Psoas muscle (tissue), 8 donors: Measurements from ENCODE around the gene RPUSD4. TPM values are rescaled to one million over a fixed set of nuclear protein-coding genes. Genes with fewer than 3 reads are reported as not detected.

ENCODE experiments used
- ATAC-seq, 4 donors: fragments of 200-7000 bp; cut with Tn5 transposase; one replicate each; pipeline ENCODE4 v1.9.1; 2020; ENCODE audit warnings: moderate library complexity in 3 of 4, mild to moderate bottlenecking in 2 of 4
- DNase-seq, 2 donors: peaks; one replicate each; pipeline ENCODE4 v3.0.0-alpha.2; 2020
- H3K27ac ChIP-seq: fragments of 200-600 bp; one replicate; pipeline ENCODE4 v1.8.0; 2022
- H3K27me3 ChIP-seq, 3 donors: fragments of 200-600 bp in 1 of 3; one replicate each; pipeline versions ENCODE4 v1.6.1 to v1.8.0; 2013 to 2022; ENCODE audit warnings: low read length in 2 of 3, mild to moderate bottlenecking in 2 of 3, moderate library complexity in 1 of 3; ENCODE audit not compliant: insufficient read depth in 3 of 3
- H3K36me3 ChIP-seq, 2 donors: fragments of 200-600 bp in 1 of 2; one replicate each; pipeline versions ENCODE4 v1.6.1 to v1.8.0; 2013 to 2022; ENCODE audit warnings: low read depth in 1 of 2, mild to moderate bottlenecking in 1 of 2, moderate library complexity in 1 of 2; ENCODE audit not compliant: insufficient read depth in 1 of 2
- H3K4me1 ChIP-seq: fragments of 200-600 bp; one replicate; pipeline ENCODE4 v1.8.0; 2022
- H3K4me3 ChIP-seq: fragments of 200-600 bp; one replicate; pipeline ENCODE4 v1.8.0; 2022; ENCODE audit warnings: mild to moderate bottlenecking
- H3K9me3 ChIP-seq: fragments of 200-600 bp; one replicate; pipeline ENCODE4 v1.8.0; 2022
- CTCF ChIP-seq: fragments of 200-600 bp; IDR thresholded peaks from one replicate; pipeline ENCODE4 v1.8.0; 2022; ENCODE audit warnings: antibody characterized with exemption
- WGBS, 3 donors: extraction: QIAGEN DNeasy Blood & Tissue Kit; methylation state at CpG; one replicate each; pipeline versions ENCODE4 v1.1.6 to v1.1.7; 2013; 5-methylcytosine and 5-hydroxymethylcytosine counted together
- intact Hi-C, 2 donors: fragments of 100-400 bp; cut with DNase I; formaldehyde crosslinking; loops; one replicate each; pipeline versions ENCODE4 v1.11.0 to v1.14.2; 2022
- polyA plus RNA-seq, 3 donors: library from polyadenylated mRNA; stranded (reverse); fragments of 200-250 nt; gene quantifications; one replicate each; pipeline ENCODE4 v1.2.3, GENCODE V29; 2013
- total RNA-seq, 4 donors: library from RNA; stranded (reverse); fragmentation: NEBNext Ultra II Directional in 2 of 4; extraction: Animal tissue kit (Norgen Biotek cat#: 25700) in 2 of 4; gene quantifications; one replicate each; pipeline versions ENCODE4 v1.2.1 to v1.2.4, GENCODE V29; 2021 to 2023
- donor health status: healthy with polysubstance abuse.
- donor health status: DM: no; HTN: no; CAD: no; lungs with moderate emphysema.
- donor health status: Bipolar disorder and iron deficiency.
- donor health status: healthy.
- donor health status: DM: yes; HTN: yes; CAD: no.
- donor health status: DM: no; HTN: no; CAD: no.
- donor health status: DM: no; HTN: no; CAD: no.
- donor health status: DM: yes; HTN: yes; CAD: no.

RPUSD4 gene
- total and polyA plus RNA-seq, 7 donors = 61.6 to 139 (median 86.7) TPM

- DNase-seq = no peak
- 85 to 96% (median 92%) methylated on average over 16 of the region's 16 CpGs for whole genome bisulfite sequencing, 3 donors
- intact Hi-C loops = loop anchor here (5.0 kb wide), 3 partner anchors 81 to 251 kb away; partner anchors contain the start of gene CDON (in 1 of the 2)
- Histone ChIP-seq H3K4me1 (peaks cover 45% of the 10 kb centered on the region), H3K9me3 (no peaks in the 10 kb centered on the region), H3K27me3 (no peaks in the 10 kb centered on the region), H3K4me3 (no peak overlapping the region), H3K36me3 (peaks cover 0 to 53% of the 10 kb centered on the region in 2 donors), H3K27ac (peak overlapping the region; percentile 25)
- TF ChIP-seq CTCF = no peak
- ATAC-seq = no peak
These were observed 18.4 kb downstream of the RPUSD4 start for GRCh38 chr11:126193038-126193478.

GRCh38 chr11:126192361-126192760, 19.1 kb downstream of the RPUSD4 start:
- Histone ChIP-seq H3K9me3 (no peaks in the 10 kb centered on the region), H3K27ac (no peak overlapping the region), H3K4me3 (no peak overlapping the region), H3K4me1 (peaks cover 42% of the 10 kb centered on the region), H3K27me3 (no peaks in the 10 kb centered on the region), H3K36me3 (peaks cover 0 to 58% of the 10 kb centered on the region in 2 donors)
- 59 to 87% (median 64%) methylated on average over 7 of the region's 7 CpGs for WGBS, 3 donors
- ATAC-seq (no peak), DNase-seq (no peak)
- TF ChIP-seq CTCF = no peak
- intact Hi-C loops = loop anchor here (5.0 kb wide), 3 partner anchors 80 to 250 kb away; partner anchors contain the start of gene CDON (in 1 of the 2)

GRCh38 chr11:126191379-126192073, 19.9 kb downstream of the RPUSD4 start:
- DNase-seq = no peak
- no peaks in the 10 kb centered on the region for H3K27me3 ChIP-seq
- peak overlapping the region; percentile 42 for H3K27ac ChIP-seq
- H3K4me1 ChIP-seq = peaks cover 37% of the 10 kb centered on the region
- H3K4me3 ChIP-seq = no peak overlapping the region
- intact Hi-C loops = loop anchor here (5.0 kb wide), 3 partner anchors 79 to 249 kb away; partner anchors contain the start of gene CDON (in 1 of the 2)
- no peak for TF ChIP-seq CTCF
- ATAC-seq = no peak
- peaks cover 0 to 62% of the 10 kb centered on the region in 2 donors for H3K36me3 ChIP-seq
- WGBS, 3 donors = 74 to 82% (median 78%) methylated on average over 11 of the region's 11 CpGs
- H3K9me3 ChIP-seq = no peaks in the 10 kb centered on the region

GRCh38 chr11:126190792-126191191, 20.7 kb downstream of the RPUSD4 start:
- H3K27me3 ChIP-seq = no peaks in the 10 kb centered on the region
- intact Hi-C loops = loop anchor here (5.0 kb wide), 3 partner anchors 78 to 248 kb away; partner anchors contain the start of gene CDON (in 1 of the 2)
- WGBS, 3 donors = 52 to 76% (median 60%) methylated on average over 14 of the region's 14 CpGs
- H3K4me1 ChIP-seq = peaks cover 37% of the 10 kb centered on the region
- H3K4me3 ChIP-seq = no peak overlapping the region
- no peaks in the 10 kb centered on the region for H3K9me3 ChIP-seq
- H3K27ac ChIP-seq = peak overlapping the region; percentile 42
- no peak for TF ChIP-seq CTCF
- H3K36me3 ChIP-seq = peaks cover 0 to 68% of the 10 kb centered on the region in 2 donors
- ATAC-seq = peak; percentile 27 to 67 (median 47)
- DNase-seq = no peak
